Activated CD4-positive, alpha-beta T cell treated with anti-CD3 and anti-CD28 coated beads for 36 hours (primary cell): ENCODE measurements around the gene TRRAP. TPM values are rescaled to one million over a fixed set of nuclear protein-coding genes. Genes with fewer than 3 reads are reported as not detected.

Experiments
- ATAC-seq: fragments of 200-7000 bp; cut with Tn5 transposase; one replicate; pipeline ENCODE4 v1.10.0; 2021; ENCODE audit warnings: mild to moderate bottlenecking, moderate library complexity
- CTCF ChIA-PET: fragments of 350-600 bp; sonication (Branson Sonifier 250); formaldehyde crosslinking; loops from one replicate; lab custom pipeline; 2021; ENCODE audit warnings: antibody characterized with exemption; lab: Charles Lee
- POLR2A ChIA-PET: fragments of 350-600 bp; sonication (Branson Sonifier 250); formaldehyde crosslinking; loops from one replicate; lab custom pipeline; 2021; ENCODE audit warnings: antibody characterized with exemption, inconsistent platforms; lab: Charles Lee
- DNase-seq: peaks from one replicate; pipeline ENCODE4 v3.0.0-alpha.2; 2020
- H3K27ac Mint-ChIP-seq: one replicate; pipeline ENCODE4 v1.8.0; 2021; ENCODE audit warnings: mixed read lengths
- H3K27me3 Mint-ChIP-seq: one replicate; pipeline ENCODE4 v1.8.0; 2021; ENCODE audit warnings: mixed read lengths
- H3K36me3 Mint-ChIP-seq: one replicate; pipeline ENCODE4 v1.8.0; 2021; ENCODE audit warnings: low read depth, mixed read lengths
- H3K4me1 Mint-ChIP-seq: one replicate; pipeline ENCODE4 v1.8.0; 2021; ENCODE audit warnings: mixed read lengths
- H3K4me3 Mint-ChIP-seq: one replicate; pipeline ENCODE4 v1.8.0; 2021; ENCODE audit warnings: mild to moderate bottlenecking, moderate library complexity, mixed read lengths
- H3K9me3 Mint-ChIP-seq: one replicate; pipeline ENCODE4 v1.8.0; 2021; ENCODE audit warnings: low read depth, mixed read lengths
- intact Hi-C, 2 experiments: fragments of 100-400 bp; cut with DNase I in 1 of 2; cut with micrococcal nuclease in 1 of 2; formaldehyde crosslinking; loops; one replicate each; pipeline versions ENCODE4 v1.14.2 to v1.15.1; 2022 to 2024; cut with DNase I, micrococcal nuclease
- total RNA-seq, 2 experiments: library from RNA; stranded (reverse); gene quantifications; one replicate each; pipeline ENCODE4 v1.2.3, GENCODE V29; 2021

TRRAP gene
- total RNA-seq, 2 experiments from 2014 or later: 51.7 to 54.0 TPM

DNA sequence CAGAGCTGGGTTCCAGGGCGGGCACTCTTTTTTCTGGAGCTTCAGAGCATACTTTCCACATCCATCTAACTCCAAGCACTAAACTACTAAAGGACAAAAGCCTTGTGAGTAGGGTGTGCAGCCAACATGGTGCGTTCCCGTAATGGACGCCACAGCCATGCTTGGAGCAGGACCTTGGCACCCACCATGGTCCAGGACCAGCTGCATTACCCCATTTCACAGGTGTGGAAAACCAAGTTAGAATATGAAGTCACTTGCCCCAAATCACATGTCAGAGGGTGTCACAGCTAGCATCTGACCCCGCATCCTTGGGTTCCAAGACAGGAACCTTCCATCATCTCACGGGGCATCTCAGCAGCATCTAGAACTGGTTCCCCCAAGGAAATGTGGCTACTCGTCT lies 153.2 kb downstream of the TRRAP start:
- DNase-seq: no peak
- H3K4me1 Mint-ChIP-seq: peaks cover 3% of the 10 kb centered on the region
- H3K27ac Mint-ChIP-seq: no peak overlapping the region
- no peak overlapping the region for H3K4me3 Mint-ChIP-seq
- peaks cover 41% of the 10 kb centered on the region for H3K36me3 Mint-ChIP-seq
- ChIA-PET CTCF (interaction anchor here (1.4 to 2.1 kb wide), 2 partner anchors 8 to 15 kb away, joined by 3 to 9 read pairs; no protein-coding TSS in a partner anchor), POLR2A (no interaction called here)
- no peaks in the 10 kb centered on the region for H3K9me3 Mint-ChIP-seq
- ATAC-seq: no peak
- intact Hi-C loops: loop anchor here in 1 of 2 experiments (10.0 kb wide), 1 partner anchor 203 kb away; no protein-coding TSS in a partner anchor
- no peaks in the 10 kb centered on the region for H3K27me3 Mint-ChIP-seq

DNA sequence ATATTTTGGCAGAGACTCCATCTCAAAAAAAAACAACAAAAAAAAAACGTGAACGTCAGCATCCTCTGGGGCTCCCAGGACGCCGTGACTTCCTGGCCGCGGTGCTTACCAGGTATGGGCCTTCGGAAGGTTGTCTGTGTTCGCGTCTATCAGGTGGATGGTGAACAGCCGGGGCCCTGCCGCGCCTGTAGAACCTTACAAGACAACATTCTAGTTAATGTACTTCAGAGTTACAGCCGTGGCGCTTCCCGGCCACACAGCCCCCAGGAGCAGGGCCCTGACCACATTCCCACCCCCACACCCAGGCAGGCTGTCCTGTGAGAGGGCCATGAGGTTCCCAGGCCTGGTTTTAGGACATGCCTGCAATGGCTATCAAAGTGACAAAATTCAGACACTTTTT lies 154.6 kb downstream of the TRRAP start:
- DNase-seq: no peak
- Mint-ChIP-seq H3K9me3 (no peaks in the 10 kb centered on the region), H3K27me3 (no peaks in the 10 kb centered on the region), H3K4me3 (no peak overlapping the region), H3K36me3 (peaks cover 48% of the 10 kb centered on the region), H3K4me1 (no peaks in the 10 kb centered on the region), H3K27ac (no peak overlapping the region)
- CTCF ChIA-PET: interaction anchor here (1.4 kb wide), 1 partner anchor 16 kb away, joined by 3 read pairs; no protein-coding TSS in a partner anchor
- POLR2A ChIA-PET: no interaction called here
- intact Hi-C loops: loop anchor here in 1 of 2 experiments (10.0 kb wide), 1 partner anchor 202 kb away; no protein-coding TSS in a partner anchor
- no peak for ATAC-seq

DNA sequence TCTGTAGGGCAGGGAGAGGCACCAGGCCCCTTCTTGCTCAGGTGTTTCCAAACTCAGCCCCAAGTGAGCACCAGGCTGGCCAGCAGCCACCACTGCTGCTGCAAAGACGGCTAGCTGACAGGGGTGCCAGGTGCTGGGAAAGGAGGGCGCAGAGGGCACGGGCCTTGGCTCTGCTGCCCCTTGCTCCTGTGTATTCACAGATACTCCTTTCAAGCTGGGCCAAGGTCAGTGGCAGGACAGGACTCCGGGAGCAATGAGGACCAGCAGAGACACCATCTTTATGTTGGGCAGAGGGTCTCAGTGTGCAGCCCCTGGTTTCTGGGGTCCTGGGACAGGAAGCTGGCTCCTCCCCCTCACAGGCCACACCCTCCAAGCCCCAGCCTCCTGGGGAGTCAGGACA lies 155.4 kb downstream of the TRRAP start:
- Mint-ChIP-seq H3K36me3 (peaks cover 48% of the 10 kb centered on the region), H3K4me3 (no peak overlapping the region), H3K27me3 (no peaks in the 10 kb centered on the region), H3K27ac (no peak overlapping the region), H3K4me1 (no peaks in the 10 kb centered on the region), H3K9me3 (no peaks in the 10 kb centered on the region)
- CTCF ChIA-PET: interaction anchor here (0.5 kb wide), 1 partner anchor 154 kb away, joined by 3 read pairs; no protein-coding TSS in a partner anchor
- POLR2A ChIA-PET: no interaction called here
- ATAC-seq: no peak
- intact Hi-C loops: loop anchor here in 1 of 2 experiments (10.0 kb wide), 1 partner anchor 201 kb away; no protein-coding TSS in a partner anchor
- DNase-seq: no peak

DNA sequence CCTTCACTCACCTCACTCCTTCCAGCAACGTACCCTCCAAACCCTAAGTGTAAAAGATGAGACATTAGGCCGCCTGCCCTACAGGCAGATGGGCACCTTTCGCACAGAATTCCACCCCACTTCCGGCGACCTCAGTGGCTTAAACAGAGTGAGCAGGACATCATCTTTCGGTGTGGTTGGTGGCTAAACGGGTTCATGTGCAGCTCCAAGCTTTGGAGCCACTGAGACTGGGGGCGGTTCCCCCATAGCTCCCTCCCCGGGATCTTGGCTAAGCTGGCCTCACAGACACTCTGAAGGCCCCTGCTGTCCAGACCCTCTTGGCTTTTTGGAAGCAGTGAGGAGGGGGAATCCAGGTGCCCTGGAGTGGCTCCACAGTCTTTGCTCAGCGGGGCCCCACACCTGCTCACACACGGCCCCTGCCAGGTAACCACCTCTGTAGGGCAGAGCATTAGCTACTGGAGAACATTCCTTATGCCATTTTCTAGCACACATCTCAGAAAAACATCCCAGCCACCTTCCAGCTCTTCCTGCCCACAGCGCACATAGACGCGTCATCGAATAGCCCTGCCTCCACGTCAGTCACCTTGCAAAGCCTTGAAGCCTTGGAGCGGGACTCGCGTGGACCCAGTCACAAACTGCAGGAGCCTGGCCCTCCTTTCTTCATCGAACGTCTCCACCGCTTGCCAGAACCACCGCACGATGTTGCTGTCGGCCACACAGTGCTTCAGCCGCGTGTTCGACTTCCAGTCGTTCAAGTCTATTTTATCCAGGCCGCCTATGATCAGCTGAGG lies 156.8 kb downstream of the TRRAP start:
- ATAC-seq: no peak
- H3K9me3 Mint-ChIP-seq: no peaks in the 10 kb centered on the region
- no peak overlapping the region for H3K27ac Mint-ChIP-seq
- peaks cover 50% of the 10 kb centered on the region for H3K36me3 Mint-ChIP-seq
- DNase-seq: no peak
- intact Hi-C loops: loop anchor here in 1 of 2 experiments (10.0 kb wide), 1 partner anchor 200 kb away; no protein-coding TSS in a partner anchor
- CTCF ChIA-PET: interaction anchor here (1.6 kb wide), 1 partner anchor 278 kb away, joined by 5 read pairs; no protein-coding TSS in a partner anchor
- POLR2A ChIA-PET: no interaction called here
- no peaks in the 10 kb centered on the region for H3K4me1 Mint-ChIP-seq
- no peak overlapping the region for H3K4me3 Mint-ChIP-seq
- no peaks in the 10 kb centered on the region for H3K27me3 Mint-ChIP-seq

DNA sequence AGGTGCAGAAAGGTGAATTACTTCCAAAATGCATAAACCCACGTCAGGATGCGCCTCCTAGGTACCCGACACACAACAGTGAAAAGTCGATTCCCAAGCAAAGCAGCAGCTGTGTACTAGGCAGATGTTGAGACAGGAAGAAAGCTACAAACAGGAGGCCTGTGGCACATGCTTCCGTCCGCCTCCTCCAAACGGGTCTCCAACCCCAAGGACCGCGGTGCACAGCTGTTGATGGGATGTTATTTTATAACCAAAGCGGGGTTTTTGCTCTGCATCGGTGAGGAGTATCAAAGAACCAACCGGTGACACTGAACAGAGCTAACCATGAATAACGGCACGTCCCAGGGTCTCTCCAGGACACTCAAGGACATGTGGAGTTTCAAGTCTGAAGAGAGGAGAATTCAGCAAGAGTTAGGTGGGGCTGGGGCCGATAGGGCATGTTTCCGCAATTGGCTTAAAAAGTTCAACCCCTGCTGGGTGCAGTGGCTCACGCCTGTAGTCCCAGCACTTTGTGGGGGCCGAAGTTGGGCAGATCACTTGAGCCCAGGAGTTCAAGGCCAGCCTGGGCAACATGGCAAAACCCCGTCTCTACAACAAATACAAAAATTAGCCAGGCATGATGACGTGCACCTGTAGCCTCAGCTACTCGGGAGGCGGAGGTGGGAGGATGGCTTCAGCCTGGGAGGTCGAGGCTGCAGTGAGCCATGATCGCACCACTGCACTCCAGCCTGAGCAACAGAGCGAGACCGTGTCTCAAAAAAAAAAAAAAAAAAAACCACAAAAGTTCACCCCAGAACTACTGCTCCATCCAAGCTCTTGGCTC lies 157.6 kb downstream of the TRRAP start:
- Mint-ChIP-seq H3K4me3 (no peak overlapping the region), H3K27me3 (no peaks in the 10 kb centered on the region), H3K36me3 (peaks cover 54% of the 10 kb centered on the region), H3K9me3 (no peaks in the 10 kb centered on the region), H3K4me1 (no peaks in the 10 kb centered on the region), H3K27ac (no peak overlapping the region)
- ATAC-seq (no peak), DNase-seq (no peak)
- POLR2A ChIA-PET: no interaction called here
- CTCF ChIA-PET: interaction anchor here (1.6 to 1.9 kb wide), 3 partner anchors 9 to 277 kb away, joined by 5 to 7 read pairs (median 5); no protein-coding TSS in a partner anchor
- intact Hi-C loops: loop anchor here in 1 of 2 experiments (10.0 kb wide), 1 partner anchor 199 kb away; no protein-coding TSS in a partner anchor

DNA sequence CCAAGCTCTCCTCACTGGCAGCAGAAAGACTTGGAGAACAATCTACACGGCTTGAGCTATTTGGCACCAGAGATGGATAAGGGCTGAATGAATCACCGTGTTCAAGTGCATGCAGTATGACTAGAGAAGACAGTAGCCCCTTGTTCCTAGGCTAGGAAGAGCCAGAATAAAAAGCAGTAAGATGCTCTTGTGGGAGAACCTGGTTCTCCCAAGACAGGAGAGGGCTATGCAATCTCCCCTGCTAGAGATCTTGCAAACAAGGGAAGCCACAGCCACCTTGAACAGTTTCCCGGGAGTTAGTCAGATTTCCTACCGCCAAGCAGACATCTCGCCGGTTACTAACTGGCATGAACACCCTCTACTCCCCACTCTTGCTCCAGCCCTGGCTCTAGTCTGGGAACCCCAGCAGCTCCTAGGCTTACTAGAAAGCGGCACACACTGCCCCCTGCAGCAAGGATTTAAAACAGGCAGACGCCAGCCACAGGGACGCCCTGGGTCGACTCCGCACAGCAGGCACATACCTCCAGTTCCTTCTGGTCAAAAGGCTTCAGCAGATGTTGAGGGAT lies 158.3 kb downstream of the TRRAP start:
- ChIA-PET POLR2A (no interaction called here), CTCF (interaction anchor here (0.6 to 1.9 kb wide), 4 partner anchors 10 to 53 kb away, joined by 4 to 7 read pairs (median 6); no protein-coding TSS in a partner anchor)
- H3K9me3 Mint-ChIP-seq: no peaks in the 10 kb centered on the region
- H3K4me3 Mint-ChIP-seq: no peak overlapping the region
- no peak for ATAC-seq
- intact Hi-C loops: loop anchor here in 1 of 2 experiments (10.0 kb wide), 1 partner anchor 198 kb away; no protein-coding TSS in a partner anchor
- peaks cover 47% of the 10 kb centered on the region for H3K36me3 Mint-ChIP-seq
- peak; percentile 23 for DNase-seq
- no peaks in the 10 kb centered on the region for H3K4me1 Mint-ChIP-seq
- H3K27me3 Mint-ChIP-seq: no peaks in the 10 kb centered on the region
- H3K27ac Mint-ChIP-seq: no peak overlapping the region

DNA sequence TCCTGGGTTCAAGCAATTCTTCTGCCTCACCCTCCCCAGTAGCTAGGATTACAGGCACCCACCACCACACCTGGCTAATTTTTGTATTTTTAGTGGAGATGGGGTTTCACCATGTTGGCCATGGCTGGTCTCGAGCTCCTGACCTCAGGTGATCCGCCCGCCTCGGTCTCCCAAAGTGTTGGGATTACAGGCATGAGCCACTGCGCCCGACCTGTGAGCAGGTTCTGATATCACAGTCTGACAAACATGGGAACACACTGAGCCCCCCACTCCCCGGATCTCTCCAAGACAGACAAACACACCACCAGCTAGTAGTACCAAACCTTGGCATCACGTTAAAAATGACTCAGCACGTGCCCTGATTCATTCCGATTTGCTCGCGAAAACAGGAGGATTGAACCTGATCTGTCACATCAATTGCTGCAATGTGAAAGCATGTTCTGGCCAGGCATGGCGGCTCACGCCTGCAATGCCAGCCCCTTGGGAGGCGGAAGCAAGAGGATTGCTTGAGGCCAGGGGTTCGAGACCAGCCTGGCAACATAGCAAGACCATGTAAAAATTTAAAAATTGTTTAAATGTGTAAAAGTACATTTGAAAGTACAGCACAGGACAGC lies 159.1 kb downstream of the TRRAP start:
- no peaks in the 10 kb centered on the region for H3K27me3 Mint-ChIP-seq
- no peaks in the 10 kb centered on the region for H3K9me3 Mint-ChIP-seq
- ChIA-PET POLR2A (no interaction called here), CTCF (interaction anchor here (0.6 to 1.9 kb wide), 5 partner anchors 10 to 1016 kb away, joined by 3 to 7 read pairs (median 5); no protein-coding TSS in a partner anchor)
- ATAC-seq (no peak), DNase-seq (no peak)
- no peaks in the 10 kb centered on the region for H3K4me1 Mint-ChIP-seq
- intact Hi-C loops: loop anchor here in 1 of 2 experiments (10.0 kb wide), 1 partner anchor 197 kb away; no protein-coding TSS in a partner anchor
- no peak overlapping the region for H3K27ac Mint-ChIP-seq
- peaks cover 47% of the 10 kb centered on the region for H3K36me3 Mint-ChIP-seq
- H3K4me3 Mint-ChIP-seq: no peak overlapping the region

DNA sequence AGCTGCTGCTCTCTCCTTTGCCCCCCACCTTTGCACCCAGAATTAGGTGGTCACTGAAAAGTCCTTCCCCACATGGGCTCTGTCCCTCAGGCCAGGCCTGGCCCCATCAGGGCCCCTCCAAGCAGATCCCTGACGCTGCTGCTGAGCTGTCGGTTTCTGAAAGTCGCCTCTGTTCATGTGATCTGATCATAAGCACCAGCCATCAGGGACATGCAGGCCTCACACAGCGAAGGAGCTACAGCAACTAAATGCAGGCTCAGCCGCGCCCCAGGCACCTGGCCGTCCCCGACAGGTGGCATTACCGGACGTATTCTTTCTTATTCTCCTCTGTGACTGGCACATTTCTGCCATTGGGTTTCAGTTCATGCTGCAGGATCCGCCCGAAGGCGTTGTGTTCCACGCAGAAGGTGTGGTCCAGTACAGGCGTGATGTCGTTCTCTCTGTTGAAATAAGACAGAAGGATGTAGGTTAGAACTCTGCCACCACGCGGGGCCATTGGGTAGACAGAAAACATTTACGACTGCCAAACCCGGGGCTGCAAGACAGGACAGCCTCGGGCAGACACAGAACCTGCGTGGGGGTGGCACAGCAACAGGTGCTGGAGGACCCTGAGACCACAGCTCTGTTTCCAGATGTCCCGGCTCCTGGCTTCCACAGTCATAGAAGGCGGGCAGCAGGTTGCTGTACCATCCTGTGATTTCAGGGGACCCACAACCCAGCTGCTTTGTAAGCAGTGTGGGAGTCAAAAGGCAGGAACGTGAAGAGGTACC lies 159.9 kb downstream of the TRRAP start:
- peaks cover 49% of the 10 kb centered on the region for H3K36me3 Mint-ChIP-seq
- intact Hi-C loops: loop anchor here in 1 of 2 experiments (10.0 kb wide), 1 partner anchor 197 kb away; no protein-coding TSS in a partner anchor
- H3K4me3 Mint-ChIP-seq: no peak overlapping the region
- POLR2A ChIA-PET: interaction anchor here (0.6 kb wide), 1 partner anchor 42 kb away, joined by 4 read pairs; no protein-coding TSS in a partner anchor
- CTCF ChIA-PET: interaction anchor here (1.1 to 6.7 kb wide), 3 partner anchors 8 to 274 kb away, joined by 3 to 46 read pairs (median 9); no protein-coding TSS in a partner anchor
- no peaks in the 10 kb centered on the region for H3K27me3 Mint-ChIP-seq
- no peaks in the 10 kb centered on the region for H3K9me3 Mint-ChIP-seq
- DNase-seq (no peak), ATAC-seq (no peak)
- no peak overlapping the region for H3K27ac Mint-ChIP-seq
- H3K4me1 Mint-ChIP-seq: no peaks in the 10 kb centered on the region

DNA sequence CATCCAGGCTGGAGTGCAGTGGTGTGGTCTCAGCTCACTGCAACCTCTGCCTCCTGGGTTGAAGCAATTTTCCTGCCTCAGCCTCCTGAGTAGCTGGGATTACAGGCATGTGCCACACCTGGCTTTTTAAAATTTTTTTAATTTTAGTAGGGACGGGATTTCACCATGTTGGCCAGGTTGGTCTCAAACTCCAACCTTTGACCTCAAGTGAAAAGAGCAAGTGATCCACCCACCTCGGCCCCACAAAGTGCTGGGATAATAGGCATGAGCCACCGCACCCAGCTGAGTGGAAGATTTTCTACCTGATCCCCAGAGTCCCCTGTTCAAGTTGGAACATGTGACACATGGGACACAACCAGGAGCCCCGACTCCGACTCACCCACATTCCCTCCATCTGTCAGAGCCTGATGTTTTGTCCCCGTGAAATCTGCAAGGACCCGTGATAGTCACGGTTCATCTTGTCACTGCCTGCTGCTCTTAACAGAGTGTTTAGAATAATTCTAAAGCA lies 161.1 kb downstream of the TRRAP start:
- no peaks in the 10 kb centered on the region for H3K27me3 Mint-ChIP-seq
- H3K36me3 Mint-ChIP-seq: peaks cover 55% of the 10 kb centered on the region
- POLR2A ChIA-PET: no interaction called here
- CTCF ChIA-PET: interaction anchor here (0.8 to 6.7 kb wide), 4 partner anchors 9 to 273 kb away, joined by 3 to 46 read pairs (median 6); no protein-coding TSS in a partner anchor
- intact Hi-C loops: loop anchor here in 1 of 2 experiments (10.0 kb wide), 1 partner anchor 195 kb away; no protein-coding TSS in a partner anchor
- DNase-seq (no peak), ATAC-seq (no peak)
- no peaks in the 10 kb centered on the region for H3K9me3 Mint-ChIP-seq
- H3K4me1 Mint-ChIP-seq: no peaks in the 10 kb centered on the region
- no peak overlapping the region for H3K27ac Mint-ChIP-seq
- no peak overlapping the region for H3K4me3 Mint-ChIP-seq
